Measurements from ENCODE around the gene GPR4.

GPR4 gene

DNA sequence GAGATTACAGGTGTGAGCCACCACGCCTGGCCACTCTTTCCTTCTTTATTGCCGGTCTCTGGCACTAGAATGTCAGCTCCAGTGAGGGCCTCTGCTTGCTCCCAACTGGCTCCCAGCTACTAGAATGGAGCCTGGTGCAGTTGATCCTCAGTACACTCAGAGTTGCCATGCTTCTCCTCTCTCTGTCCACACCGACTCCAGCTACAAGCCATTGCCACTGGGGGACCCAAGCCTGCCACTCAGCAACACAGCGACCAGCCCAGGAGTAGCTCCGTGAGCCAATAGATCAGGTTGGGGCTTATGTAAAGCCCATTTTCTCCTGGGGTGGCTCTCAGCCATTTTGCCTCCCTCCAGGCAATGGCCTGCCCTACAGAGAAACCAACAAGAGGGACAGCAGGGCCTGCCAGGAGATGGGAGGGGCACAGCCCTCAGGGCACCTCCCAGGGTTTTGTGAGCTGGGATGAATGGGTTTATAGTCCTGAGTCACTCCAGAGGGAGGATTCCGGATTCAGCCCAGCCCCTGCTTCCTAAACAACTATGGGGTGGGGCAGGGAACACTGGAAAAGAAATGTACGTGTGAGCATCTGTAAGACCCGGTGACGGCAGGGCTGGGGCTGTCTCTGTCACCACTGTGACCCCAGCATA lies 53.9 kb downstream of the GPR4 start:
- DNase-seq (ENCODE audit: low spot score) = no peak

DNA sequence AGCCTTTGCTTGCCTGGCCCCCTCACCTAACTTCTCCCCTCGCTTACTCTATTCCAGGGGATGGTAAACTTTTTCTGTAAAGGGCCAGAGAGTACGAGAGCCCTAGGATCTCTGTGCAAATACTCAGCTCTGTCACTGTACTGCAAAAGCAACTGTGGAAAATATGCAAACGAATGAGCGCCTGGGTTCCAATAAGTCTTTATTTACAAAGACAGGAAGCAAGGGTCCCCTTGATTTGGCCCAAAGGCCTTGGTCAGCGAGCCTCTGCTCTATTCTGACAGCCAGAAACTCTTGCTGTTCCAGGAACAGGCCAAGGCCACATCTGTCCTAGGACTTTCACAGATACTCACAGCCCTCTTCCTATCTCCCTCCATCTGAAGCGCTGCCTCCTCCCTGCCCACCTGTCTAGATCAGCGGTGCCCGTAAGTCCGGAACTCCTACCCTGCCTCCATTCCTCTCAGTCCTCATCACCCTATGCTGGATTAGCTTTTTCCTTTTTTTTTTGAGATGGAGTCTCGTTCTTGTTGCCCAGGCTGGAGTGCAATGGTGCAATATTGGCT lies 54.7 kb downstream of the GPR4 start:
- DNase-seq (ENCODE audit: low spot score) = no peak

DNA sequence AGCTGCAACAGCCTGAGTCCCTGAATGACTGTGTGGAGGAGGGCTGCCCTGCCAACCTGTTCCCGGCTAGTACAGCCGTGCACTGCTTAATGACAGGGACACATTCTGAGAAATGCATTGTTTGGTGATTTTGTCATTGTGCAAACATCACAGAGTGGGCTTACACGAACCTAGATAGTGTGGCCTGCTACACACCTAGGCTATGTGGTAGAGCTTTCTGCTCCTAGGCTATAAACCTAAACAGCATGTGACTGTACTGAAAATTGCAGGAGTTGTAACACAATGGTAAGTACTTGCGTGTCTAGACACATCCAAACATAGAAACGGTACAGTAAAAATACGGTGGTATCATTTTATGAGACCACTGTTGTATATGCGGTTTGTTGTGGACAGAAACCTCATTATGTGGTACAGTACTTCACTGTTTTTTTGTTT lies 59.8 kb downstream of the GPR4 start:
- no peak for DNase-seq (ENCODE audit: low spot score)

Data from HuH-7.5 (cell line).